HG02943 (cell line): ENCODE results near the gene FOXD4L3.
"Not testable (repeated sequence)": the region's sequence is repeated elsewhere in the genome, so short reads cannot be mapped to it uniquely, and the experiment has no call there.

Source experiments
- ATAC-seq: cut with Tn5 transposase; IDR thresholded peaks from one replicate; pipeline ENCODE4 v1.9.1; 2021; ENCODE audit warnings: mild to moderate bottlenecking, low read depth, moderate library complexity; ENCODE audit not compliant: unreplicated experiment

Gene FOXD4L3

DNA sequence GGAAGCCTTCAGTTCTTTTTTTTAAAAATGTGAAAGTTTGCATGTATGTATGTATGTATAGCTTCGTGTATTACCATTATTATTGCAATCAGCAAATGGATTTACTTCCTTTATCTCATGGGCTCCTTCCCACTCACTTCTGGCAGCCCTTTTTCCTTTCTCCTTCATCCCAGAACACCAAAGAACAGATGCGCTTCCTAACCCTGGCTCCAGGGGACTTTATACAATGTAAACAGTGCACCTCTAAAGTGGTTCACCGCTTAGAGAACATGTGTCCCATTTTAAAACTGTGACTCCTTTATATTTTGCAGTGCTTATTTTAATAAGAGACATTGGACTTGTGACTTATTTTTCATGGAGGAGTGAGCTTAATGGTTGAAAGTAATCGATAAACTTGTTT lies 40.6 kb downstream of the FOXD4L3 start:
- not testable (repeated sequence) for ATAC-seq

DNA sequence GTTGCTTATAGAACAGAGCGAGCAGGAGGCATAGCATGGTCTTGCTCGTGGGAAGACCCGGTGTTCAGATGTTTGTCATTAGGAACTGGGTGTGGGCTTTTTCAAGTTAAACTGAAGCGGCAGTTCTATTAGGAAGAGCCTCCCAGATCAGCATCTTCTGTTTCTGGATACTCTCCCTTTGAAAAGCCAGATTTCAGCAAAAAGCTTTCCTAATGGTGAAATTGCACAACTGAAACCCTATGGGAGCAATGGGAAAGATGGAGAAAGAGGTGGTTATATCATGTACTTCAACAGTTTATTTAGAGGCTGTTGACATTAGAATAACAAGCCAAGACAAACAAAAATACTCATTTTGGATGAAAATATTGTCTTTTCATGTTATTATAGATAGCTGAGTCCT lies 41.3 kb downstream of the FOXD4L3 start:
- ATAC-seq, result not testable (repeated sequence)

DNA sequence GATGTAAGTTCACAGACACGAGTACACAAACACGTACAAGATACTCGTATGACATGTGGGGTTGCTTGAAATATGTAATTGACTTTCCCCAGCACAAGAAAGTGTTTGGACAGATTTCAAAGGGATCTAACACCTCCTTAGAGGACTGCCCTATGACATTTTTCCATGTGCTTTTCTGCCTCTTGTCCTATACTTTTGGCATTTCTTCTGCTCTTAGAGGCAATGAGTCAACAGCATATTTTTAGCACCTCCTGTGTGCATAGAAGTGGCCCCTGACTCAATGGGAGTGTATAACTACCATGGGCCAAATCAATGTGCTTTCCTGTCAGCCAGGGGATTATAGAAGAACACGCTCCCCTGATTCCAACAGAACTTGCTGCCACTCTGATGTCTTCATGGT lies 49.0 kb downstream of the FOXD4L3 start:
- not testable (repeated sequence) for ATAC-seq
